ENCODE measurements around the gene ZNF547. TPM values are rescaled to one million over a fixed set of nuclear protein-coding genes. Genes with fewer than 3 reads are reported as not detected.

ZNF547 gene
- total and polyA plus RNA-seq, 5 experiments from 2014 or later, result 0.28 to 7.4 (median 1.2) TPM

DNA sequence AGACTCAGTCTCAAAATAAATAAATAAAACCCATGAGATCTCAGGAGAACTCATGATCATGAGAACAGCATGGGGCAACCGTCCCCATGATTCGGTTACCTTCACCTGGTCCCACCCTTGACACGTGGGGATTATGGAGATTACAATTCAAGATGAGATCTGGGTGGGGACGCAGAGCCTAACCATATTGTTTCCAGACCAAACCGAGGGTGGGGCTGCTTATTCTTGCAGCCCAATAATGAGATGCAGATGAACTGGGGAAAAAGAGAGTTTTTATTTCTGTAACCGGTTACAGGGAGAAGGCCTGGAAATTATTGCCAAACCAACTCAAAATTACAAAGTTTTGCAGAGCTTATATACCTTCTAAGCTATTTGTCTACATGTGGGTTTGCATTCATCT is 12.8 kb downstream of the ZNF547 start:
- peaks cover 0 to 95% (median 59%) of the 10 kb centered on the region in 9 donors for H3K9me3 Mint-ChIP-seq
- no peaks in the 10 kb centered on the region for H3K27me3 Mint-ChIP-seq
- no peak overlapping the region for H3K27ac Mint-ChIP-seq
- H3K4me3 Mint-ChIP-seq, result no peak overlapping the region
- POLR2A ChIA-PET, result no interaction called here
- ATAC-seq (no peak), DNase-seq (no peak)
- peaks cover 61 to 94% (median 61%) of the 10 kb centered on the region in 3 donors for H3K36me3 Mint-ChIP-seq
- H3K4me1 Mint-ChIP-seq, result peaks cover 0 to 6% (median under 1%) of the 10 kb centered on the region in 4 donors

DNA sequence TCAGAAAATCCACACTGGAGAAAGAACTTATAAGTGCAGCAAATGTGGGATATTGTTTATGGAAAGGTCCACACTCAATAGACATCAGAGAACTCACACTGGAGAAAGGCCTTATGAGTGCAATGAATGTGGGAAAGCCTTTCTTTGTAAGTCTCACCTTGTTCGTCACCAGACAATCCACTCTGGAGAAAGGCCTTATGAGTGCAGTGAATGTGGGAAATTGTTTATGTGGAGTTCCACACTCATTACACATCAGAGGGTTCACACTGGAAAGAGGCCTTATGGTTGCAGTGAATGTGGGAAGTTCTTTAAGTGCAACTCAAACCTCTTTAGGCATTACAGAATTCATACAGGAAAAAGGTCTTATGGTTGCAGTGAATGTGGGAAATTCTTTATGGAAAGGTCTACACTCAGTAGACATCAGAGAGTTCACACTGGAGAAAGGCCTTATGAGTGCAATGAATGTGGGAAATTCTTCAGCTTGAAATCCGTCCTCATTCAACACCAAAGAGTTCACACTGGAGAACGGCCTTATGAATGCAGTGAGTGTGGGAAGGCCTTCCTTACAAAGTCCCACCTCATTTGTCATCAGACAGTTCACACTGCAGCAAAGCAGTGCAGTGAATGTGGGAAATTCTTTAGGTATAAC is 14.3 kb downstream of the ZNF547 start:
- no peaks in the 10 kb centered on the region for H3K27me3 Mint-ChIP-seq
- DNase-seq, result no peak
- POLR2A ChIA-PET, result no interaction called here
- H3K36me3 Mint-ChIP-seq, result peaks cover 47 to 79% (median 48%) of the 10 kb centered on the region in 3 donors
- peaks cover 0 to 94% (median 48%) of the 10 kb centered on the region in 9 donors for H3K9me3 Mint-ChIP-seq
- ATAC-seq, result no peak
- peaks cover 0 to 4% (median under 1%) of the 10 kb centered on the region in 4 donors for H3K4me1 Mint-ChIP-seq
- no peak overlapping the region for H3K4me3 Mint-ChIP-seq
- H3K27ac Mint-ChIP-seq, result peak overlapping the region in 1 of 10 donors; percentile 11

DNA sequence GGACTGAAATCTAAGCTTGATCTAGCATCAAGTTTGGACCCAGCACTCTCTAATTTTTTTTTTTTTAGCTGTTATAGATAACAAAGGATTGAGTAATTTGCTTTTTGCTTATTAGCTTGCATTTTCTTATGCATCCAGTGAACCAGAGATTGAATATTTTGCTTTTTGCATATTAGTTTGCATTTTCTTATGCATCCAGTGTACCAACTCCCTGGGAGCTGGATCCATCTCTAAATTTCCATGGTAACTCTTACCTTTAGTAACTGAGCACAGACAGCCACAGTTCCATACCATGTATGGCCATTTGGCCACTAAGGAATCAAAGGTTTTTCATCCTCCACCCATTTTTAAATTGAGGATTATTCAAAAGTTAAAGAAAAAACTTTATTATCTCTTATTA is 17.6 kb downstream of the ZNF547 start:
- ATAC-seq (no peak), DNase-seq (no peak)
- Mint-ChIP-seq H3K36me3 (peaks cover 15 to 50% (median 36%) of the 10 kb centered on the region in 3 donors), H3K4me1 (no peaks in the 10 kb centered on the region), H3K9me3 (peaks cover 0 to 72% (median 38%) of the 10 kb centered on the region in 9 donors), H3K27me3 (peaks cover 0 to 1% (median 0%) of the 10 kb centered on the region in 5 donors), H3K4me3 (no peak overlapping the region), H3K27ac (no peak overlapping the region)
- POLR2A ChIA-PET, result interaction anchor here (0.6 kb wide), 2 partner anchors 10 to 277 kb away, joined by 3 read pairs; no protein-coding TSS in a partner anchor

DNA sequence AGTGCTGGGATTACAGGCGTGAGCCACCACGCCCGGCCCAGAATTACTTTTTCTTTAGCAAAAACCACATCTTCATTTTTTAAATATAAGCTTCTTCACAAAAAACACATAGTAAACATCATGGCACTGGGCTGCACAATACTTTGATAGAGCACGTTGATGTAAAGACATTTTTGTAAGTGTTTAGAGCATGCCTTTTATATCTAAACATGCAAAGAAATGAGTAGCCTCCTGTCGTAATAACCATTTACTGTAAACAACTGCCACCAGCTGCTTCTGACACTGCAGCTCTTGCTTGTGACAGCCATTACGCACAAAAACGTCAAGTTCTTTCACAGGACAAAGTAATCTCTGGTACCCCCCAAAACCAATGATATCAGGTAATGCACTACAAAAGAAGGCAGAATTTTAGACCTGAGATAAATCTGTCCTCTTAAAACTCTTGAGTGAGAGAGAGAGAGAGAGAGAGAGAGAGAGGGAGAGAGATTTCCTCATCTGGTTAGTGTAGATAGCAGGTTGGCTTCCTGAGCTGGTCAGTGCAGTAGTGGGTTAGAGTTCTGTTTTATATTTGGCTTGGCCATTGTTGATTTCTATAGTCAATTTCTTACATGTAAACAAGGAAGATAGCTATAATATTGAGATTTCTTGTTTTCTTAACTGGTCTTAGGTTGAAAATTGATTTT is 19.6 kb downstream of the ZNF547 start:
- ATAC-seq (no peak), DNase-seq (no peak)
- H3K4me3 Mint-ChIP-seq, result no peak overlapping the region
- POLR2A ChIA-PET, result interaction anchor here (0.7 kb wide), 1 partner anchor 15 kb away, joined by 3 read pairs; no protein-coding TSS in a partner anchor
- peaks cover 0 to 55% (median 33%) of the 10 kb centered on the region in 9 donors for H3K9me3 Mint-ChIP-seq
- H3K4me1 Mint-ChIP-seq, result no peaks in the 10 kb centered on the region
- H3K27me3 Mint-ChIP-seq, result peaks cover 0 to 1% (median 0%) of the 10 kb centered on the region in 5 donors
- peaks cover 3 to 33% (median 29%) of the 10 kb centered on the region in 3 donors for H3K36me3 Mint-ChIP-seq
- no peak overlapping the region for H3K27ac Mint-ChIP-seq

DNA sequence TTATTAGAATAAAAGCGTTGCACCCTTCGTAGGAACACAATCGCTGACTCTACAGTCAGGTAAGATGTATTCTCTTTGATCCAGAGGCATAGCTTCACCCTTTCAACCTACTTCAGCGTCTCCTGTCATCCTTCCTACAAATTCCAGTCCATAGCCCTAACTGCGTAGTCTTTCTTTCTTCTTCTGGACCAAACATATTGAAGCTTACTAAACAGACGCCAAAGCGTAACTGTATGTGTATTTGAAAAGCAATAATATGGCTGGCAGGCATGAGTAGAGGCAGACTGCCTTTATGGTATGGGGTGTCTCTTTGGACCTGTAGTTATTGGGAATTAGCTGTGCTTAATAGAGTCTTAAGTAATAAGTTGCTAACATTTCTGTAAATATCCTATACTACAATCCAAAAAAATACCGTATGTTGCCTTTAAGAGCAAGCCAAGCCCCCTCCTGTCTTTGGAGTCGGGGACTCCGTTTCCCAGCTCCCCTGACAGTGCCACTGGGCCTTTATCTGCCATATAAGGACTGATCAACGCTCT is 25.9 kb downstream of the ZNF547 start:
- ATAC-seq (no peak), DNase-seq (no peak)
- POLR2A ChIA-PET, result interaction anchor here (0.6 to 2.0 kb wide), 20 partner anchors 9 to 973 kb away, joined by 3 to 9 read pairs (median 3); partner anchors contain the start of genes TRAPPC2B, ZNF154, ZNF17 and ZNF274
- Mint-ChIP-seq H3K4me1 (peaks cover 18 to 43% (median 37%) of the 10 kb centered on the region in 4 donors), H3K9me3 (peaks cover 2 to 57% (median 23%) of the 10 kb centered on the region in 9 donors), H3K27me3 (no peaks in the 10 kb centered on the region), H3K27ac (peak overlapping the region; percentile 92 to 99 (median 98)), H3K4me3 (peak overlapping the region; percentile 94 to 98 (median 96)), H3K36me3 (peaks cover 28 to 52% (median 34%) of the 10 kb centered on the region in 3 donors)

DNA sequence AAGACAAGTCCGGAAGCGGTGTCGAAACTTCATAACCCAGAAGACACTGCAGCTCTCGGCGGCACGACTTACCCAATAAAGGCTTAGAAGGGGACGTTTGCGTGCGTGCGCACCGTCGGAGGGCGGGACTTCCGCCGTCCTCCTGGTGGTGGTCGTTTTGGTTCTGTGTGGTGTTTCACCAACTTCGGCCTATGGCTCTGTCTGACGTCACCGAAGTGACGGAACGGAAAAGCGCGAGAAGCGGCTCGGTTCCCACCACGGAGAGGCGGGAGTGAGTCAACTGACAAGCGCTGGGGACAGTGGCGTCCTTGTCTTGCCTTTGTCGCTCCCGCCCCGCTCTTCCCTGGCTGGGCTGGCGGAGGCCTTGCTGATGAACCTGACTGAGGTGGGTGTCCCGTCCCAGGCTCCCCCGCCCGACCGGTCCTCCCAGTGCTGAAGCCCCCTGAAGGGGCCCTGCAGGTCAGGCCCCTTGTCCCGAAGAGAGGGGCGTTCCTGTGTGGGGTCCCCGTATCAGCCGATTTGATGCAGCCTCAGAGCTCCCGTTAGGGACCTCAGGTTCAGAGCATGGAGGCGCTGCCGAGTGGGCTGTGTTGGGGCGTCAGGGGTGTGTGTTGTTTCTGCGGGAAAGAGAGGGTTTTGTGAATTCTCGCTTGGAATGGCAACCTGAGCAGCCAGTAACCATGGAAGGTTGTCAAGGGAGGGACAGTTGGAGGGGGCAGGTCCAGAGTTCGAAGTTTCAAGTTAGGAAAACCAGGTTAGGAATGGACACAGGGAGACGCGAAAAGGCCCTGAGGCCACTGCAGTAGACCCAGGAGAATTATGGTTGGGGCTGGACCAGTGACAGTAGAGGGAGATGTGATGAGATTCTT is 26.6 kb downstream of the ZNF547 start, which contains the start of gene ZNF548:
Gene ZNF548 (plus strand): TSS at position 125 of the 869 bp plus-strand sequence. CDS start 246 bp downstream, at position 371.
- Mint-ChIP-seq H3K36me3 (peaks cover 34 to 56% (median 41%) of the 10 kb centered on the region in 3 donors), H3K27me3 (no peaks in the 10 kb centered on the region), H3K9me3 (peaks cover 9 to 57% (median 27%) of the 10 kb centered on the region in 9 donors), H3K4me1 (peaks cover 21 to 45% (median 41%) of the 10 kb centered on the region in 4 donors), H3K4me3 (peak within 1 kb of the TSS; percentile 94 to 98 (median 96)), H3K27ac (peak within 1 kb of the TSS; percentile 92 to 99 (median 98))
- ATAC-seq, result peak; percentile 95 to 99
- POLR2A ChIA-PET, result interaction anchor here (0.6 to 2.0 kb wide), 19 partner anchors 8 to 972 kb away, joined by 3 to 9 read pairs (median 3); partner anchors contain the start of genes TRAPPC2B, ZNF154, ZNF17 and ZNF274
- DNase-seq, result peak; percentile 92 to 99 (median 96)

DNA sequence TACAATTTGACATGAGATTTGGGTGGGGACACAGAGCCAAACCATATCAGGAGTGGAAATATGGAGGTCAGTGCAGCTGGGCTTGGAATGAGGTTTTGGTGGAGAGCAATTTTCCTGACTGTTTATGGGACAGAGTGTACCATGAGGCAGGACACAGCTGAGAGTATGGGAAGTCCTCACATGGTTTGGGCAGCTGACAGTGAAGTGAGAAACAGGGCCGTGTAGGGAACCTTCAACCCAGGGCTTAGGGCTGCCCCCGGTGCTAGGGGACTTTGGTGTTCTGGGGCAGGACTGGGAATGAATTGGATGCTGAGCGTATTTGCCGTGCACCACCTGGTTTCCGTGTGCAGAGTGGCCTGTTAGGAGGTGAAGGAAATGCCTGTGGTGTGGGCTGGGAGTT is 32.4 kb downstream of the ZNF547 start:
- Mint-ChIP-seq H3K27ac (peak overlapping the region in 1 of 10 donors; percentile 31), H3K4me1 (peaks cover 15 to 30% (median 25%) of the 10 kb centered on the region in 4 donors), H3K36me3 (peaks cover 67 to 95% (median 90%) of the 10 kb centered on the region in 3 donors), H3K4me3 (peak overlapping the region in 1 of 10 donors; percentile 18), H3K9me3 (peaks cover 22 to 93% (median 64%) of the 10 kb centered on the region in 9 donors), H3K27me3 (no peaks in the 10 kb centered on the region)
- POLR2A ChIA-PET, result no interaction called here
- ATAC-seq (no peak), DNase-seq (no peak)

DNA sequence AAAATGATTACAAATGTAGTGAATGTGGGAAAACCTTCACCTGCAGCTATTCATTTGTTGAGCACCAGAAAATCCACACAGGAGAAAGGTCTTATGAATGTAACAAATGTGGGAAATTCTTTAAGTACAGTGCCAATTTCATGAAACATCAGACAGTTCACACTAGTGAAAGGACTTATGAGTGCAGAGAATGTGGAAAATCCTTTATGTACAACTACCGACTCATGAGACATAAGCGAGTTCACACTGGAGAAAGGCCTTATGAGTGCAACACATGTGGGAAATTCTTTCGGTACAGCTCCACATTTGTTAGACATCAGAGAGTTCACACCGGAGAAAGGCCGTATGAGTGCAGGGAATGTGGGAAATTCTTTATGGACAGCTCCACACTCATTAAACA is 35.5 kb downstream of the ZNF547 start:
- POLR2A ChIA-PET, result interaction anchor here (0.9 kb wide), 1 partner anchor 9 kb away, joined by 3 read pairs; the partner anchor contains the start of gene ZNF548
- H3K27me3 Mint-ChIP-seq, result no peaks in the 10 kb centered on the region

DNA sequence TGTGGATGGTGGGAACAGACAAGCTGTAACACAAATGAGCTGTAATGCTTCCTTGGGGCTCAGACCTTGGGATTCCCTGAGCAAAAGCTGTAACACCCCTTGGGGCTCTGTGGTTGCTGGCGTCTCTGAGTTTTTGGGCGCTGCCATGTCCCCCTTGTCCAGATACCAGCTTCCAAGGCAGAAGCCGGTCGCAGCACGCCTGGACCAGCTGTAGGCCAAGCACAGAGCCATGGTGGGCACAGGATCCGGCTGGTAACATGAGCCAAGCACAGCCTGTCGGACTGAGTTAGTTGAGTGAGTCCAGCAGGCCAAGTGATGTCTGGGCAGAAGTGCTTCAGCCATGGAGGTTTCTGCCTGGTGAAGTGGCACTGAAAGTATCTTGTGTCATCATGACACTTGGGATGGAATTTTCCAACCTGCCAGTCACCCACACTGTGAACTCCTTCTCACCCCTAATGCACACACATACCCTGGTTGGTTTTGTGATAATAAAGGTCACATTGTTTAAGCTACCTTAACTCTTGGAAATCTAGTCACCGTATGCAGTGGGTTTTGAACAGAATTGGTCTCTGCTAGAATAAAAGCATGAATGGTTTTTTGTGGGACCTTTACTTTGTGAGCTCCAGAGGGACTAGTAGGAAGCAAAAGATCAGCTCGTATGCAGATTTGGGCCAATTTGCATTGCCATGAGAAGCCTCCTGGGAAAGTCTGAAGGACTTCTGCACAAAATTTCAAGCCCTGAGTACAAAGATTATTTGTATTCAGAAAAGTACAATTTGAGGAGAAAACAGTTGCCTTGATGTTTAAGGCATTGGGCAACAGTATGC is 40.6 kb downstream of the ZNF547 start:
- H3K36me3 Mint-ChIP-seq, result peaks cover 19 to 40% (median 24%) of the 10 kb centered on the region in 3 donors
- ATAC-seq, result no peak
- H3K4me1 Mint-ChIP-seq, result peaks cover 0 to 7% (median 5%) of the 10 kb centered on the region in 4 donors
- H3K27me3 Mint-ChIP-seq, result no peaks in the 10 kb centered on the region
- peaks cover 0 to 47% (median 25%) of the 10 kb centered on the region in 9 donors for H3K9me3 Mint-ChIP-seq
- H3K27ac Mint-ChIP-seq, result no peak overlapping the region
- no peak for DNase-seq
- POLR2A ChIA-PET, result interaction anchor here (0.7 kb wide), 1 partner anchor 130 kb away, joined by 3 read pairs; no protein-coding TSS in a partner anchor
- no peak overlapping the region for H3K4me3 Mint-ChIP-seq

More for the DNA sequence above, 35.5 kb downstream of the ZNF547 start:
- peaks cover 4 to 17% (median 10%) of the 10 kb centered on the region in 4 donors for H3K4me1 Mint-ChIP-seq
- H3K9me3 Mint-ChIP-seq, result peaks cover 22 to 93% (median 76%) of the 10 kb centered on the region in 9 donors
- peak overlapping the region in 1 of 10 donors; percentile 70 for H3K27ac Mint-ChIP-seq
- DNase-seq, result no peak
- H3K36me3 Mint-ChIP-seq, result peaks cover 69 to 91% (median 72%) of the 10 kb centered on the region in 3 donors
- ATAC-seq, result no peak
- no peak overlapping the region for H3K4me3 Mint-ChIP-seq

DNA sequence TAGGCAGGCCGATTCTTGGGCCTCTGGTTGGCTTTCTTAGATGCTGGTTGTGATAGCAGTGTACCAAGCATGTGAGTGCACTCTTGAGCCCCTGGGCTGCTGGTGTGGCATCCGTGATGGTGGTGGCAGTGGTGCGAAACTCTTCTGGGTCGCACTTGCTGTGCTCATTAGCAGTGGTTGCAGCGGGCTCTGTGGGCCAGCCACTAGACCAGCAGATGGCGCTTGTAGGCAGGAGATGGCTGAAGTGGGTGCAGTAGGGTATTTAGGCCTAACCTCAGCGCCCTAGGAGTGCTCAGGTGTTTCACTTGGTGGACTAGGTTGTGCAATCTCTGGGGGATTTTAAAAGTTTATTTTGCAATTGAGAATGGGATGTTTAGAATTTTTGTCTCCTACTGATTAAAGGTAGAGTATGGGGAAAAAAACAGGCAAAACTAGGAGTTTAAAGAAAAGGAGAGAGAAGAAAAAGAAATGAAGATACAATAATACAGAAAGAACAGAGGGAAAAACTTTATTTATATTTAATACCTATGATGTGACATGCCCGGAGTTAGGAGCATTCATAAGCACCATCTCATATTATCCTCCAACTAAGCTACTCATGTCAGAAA is 43.3 kb downstream of the ZNF547 start:
- H3K9me3 Mint-ChIP-seq, result peaks cover 0 to 27% (median 9%) of the 10 kb centered on the region in 9 donors
- H3K4me1 Mint-ChIP-seq, result peaks cover 9 to 19% (median 14%) of the 10 kb centered on the region in 4 donors
- peak; percentile 44 to 85 (median 66) for DNase-seq
- no peak overlapping the region for H3K4me3 Mint-ChIP-seq
- peak; percentile 44 to 46 for ATAC-seq
- H3K36me3 Mint-ChIP-seq, result peaks cover 1 to 15% (median 10%) of the 10 kb centered on the region in 3 donors
- H3K27ac Mint-ChIP-seq, result peak overlapping the region in 5 of 10 donors; percentile 6 to 79 (median 40)
- H3K27me3 Mint-ChIP-seq, result no peaks in the 10 kb centered on the region
- POLR2A ChIA-PET, result interaction anchor here (1.4 kb wide), 1 partner anchor 17 kb away, joined by 9 read pairs; the partner anchor contains the start of gene ZNF548

All from naive thymus-derived CD8-positive, alpha-beta T cell (primary cell).